ENCODE data around the gene SIL1.
"Not testable (repeated sequence)": the region's sequence is repeated elsewhere in the genome, so short reads cannot be mapped to it uniquely, and the experiment has no call there.

SIL1 gene

DNA sequence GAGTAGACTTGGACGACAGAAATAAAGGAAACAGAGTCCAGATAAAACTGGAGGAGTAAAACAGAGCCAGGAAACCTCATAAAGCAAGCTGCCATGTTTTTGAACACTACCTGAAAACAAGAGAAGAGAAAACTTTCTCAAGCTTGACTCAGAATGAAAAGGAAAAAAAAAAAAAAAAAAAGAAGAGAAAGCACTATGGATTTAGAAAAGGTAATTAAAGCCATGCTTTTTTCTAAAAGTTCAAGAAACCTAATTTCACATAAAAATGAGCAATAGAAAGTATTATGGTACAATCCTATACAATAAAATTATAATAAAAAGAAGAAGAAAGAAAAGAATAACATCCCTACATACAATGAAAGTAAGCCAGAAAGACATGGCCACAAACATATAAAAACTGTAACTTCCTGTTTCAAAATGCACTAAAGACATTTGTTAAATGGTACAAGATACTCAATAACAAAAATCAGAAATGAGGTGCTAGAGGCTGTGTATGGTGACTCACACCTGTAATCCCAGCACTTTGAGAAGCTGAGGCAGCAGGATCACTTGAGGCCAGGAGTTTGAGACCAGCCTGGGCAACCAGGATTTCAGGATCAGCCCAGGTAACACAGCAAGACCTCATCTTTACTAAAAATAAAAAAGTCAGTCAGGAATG lies 129.5 kb downstream of the SIL1 start:
- DNase-seq (ENCODE audit: low read depth in 2 of 2): no peak

DNA sequence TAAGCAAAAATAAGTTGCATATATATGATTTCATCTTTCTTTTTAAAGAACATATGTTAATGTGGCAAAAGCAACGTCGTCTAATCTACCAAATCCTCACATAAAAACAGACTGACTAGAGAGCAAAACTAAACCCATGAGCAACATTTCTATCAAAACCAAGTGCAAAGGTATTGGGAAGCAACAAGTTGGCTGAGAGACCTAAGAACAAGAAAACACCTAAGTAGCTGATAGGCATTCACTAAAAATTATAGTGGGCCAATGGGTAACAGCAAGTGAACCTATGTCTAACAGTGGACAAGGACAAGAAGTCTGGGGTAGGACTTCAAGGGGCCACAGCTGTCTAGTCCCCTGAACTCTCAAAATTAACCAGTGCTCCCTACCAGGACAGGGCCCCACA lies 130.1 kb downstream of the SIL1 start:
- no peak for DNase-seq (ENCODE audit: low read depth in 2 of 2)

GRCh38 chr5:139065306-139065705 lies 132.9 kb downstream of the SIL1 start:
- no peak for DNase-seq (ENCODE audit: low read depth in 2 of 2)

- no peak for DNase-seq (ENCODE audit: low read depth in 2 of 2)
Measured at GRCh38 chr5:139064613-139065012, 133.6 kb downstream of the SIL1 start.

- no peak for DNase-seq (ENCODE audit: low read depth in 2 of 2)
Measured at GRCh38 chr5:139063664-139064054, 134.5 kb downstream of the SIL1 start.

- no peak for DNase-seq (ENCODE audit: low read depth in 2 of 2)
Measured at GRCh38 chr5:139062910-139063663, 135.1 kb downstream of the SIL1 start.

DNA sequence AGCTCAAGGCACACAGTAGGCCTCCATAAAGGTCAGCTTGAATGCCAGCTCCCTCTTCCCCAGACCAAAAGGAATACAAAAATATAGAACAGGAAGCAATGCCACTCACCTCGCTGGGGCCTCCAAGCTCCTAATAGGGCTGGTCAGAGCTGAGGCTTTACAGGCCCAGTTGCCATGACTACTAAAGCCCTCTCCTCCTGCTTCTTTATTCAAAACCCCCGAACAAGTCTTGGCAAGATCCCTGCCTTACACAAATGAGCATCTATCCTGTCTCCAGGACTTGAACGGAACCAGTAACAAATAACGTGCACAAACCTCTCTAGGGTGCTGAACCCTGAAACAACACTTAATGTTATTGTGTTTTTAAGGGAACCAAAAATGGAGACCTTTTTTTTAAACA lies 136.3 kb downstream of the SIL1 start:
- DNase-seq (ENCODE audit: low read depth in 2 of 2): no peak

DNA sequence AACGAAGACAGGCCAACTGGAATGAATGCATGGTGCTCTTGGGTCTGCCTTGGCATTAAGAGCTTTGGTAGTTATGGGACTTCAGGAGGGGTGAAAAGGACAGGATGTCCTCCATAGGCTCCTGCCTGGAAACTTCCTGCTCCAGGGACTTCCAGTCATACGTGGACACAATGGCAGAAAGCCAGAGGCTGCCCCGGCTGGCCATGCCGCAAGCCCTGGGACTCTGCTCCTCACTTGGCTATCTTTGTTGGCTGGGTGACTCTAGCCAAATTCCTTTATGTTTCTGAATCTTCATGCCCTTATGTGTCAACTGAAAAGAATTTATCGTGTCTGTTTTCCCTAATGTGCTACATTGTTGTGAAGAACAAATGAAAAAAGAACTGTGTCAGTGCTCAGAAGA lies 136.9 kb downstream of the SIL1 start:
- DNase-seq (ENCODE audit: low read depth in 2 of 2): no peak

GRCh38 chr5:139058121-139058520 lies 140.0 kb downstream of the SIL1 start:
- no peak for DNase-seq (ENCODE audit: low read depth in 2 of 2)

GRCh38 chr5:139057045-139057939 lies 140.9 kb downstream of the SIL1 start:
- not testable (repeated sequence) for DNase-seq (ENCODE audit: low read depth in 2 of 2)

DNA sequence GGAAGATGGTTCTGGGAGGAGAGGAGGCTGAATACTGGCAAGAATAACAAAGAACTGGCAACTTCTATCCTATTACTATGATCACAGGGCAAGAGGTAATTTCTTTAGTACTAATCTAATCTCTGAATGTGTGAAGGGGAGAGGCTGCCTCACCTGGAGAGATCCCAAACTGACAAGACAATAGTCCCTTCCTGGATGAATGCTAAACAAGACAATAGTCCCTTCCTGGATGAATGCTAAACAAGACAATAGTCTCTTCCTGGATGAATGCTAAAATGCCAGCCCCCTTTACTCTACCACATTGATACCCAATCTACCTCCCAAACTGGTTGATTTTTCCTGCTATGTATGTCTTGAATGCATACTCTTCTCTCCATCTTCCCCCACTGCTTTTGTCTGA lies 145.2 kb downstream of the SIL1 start:
- DNase-seq (ENCODE audit: low read depth in 2 of 2): no peak

GRCh38 chr5:139051392-139051791 lies 146.8 kb downstream of the SIL1 start:
- DNase-seq (ENCODE audit: low read depth in 2 of 2): no peak

- no peak for DNase-seq (ENCODE audit: low read depth in 2 of 2)
Measured at GRCh38 chr5:139050432-139050831, 147.7 kb downstream of the SIL1 start.

GRCh38 chr5:139049780-139050179 lies 148.4 kb downstream of the SIL1 start:
- no peak for DNase-seq (ENCODE audit: low read depth in 2 of 2)

DNA sequence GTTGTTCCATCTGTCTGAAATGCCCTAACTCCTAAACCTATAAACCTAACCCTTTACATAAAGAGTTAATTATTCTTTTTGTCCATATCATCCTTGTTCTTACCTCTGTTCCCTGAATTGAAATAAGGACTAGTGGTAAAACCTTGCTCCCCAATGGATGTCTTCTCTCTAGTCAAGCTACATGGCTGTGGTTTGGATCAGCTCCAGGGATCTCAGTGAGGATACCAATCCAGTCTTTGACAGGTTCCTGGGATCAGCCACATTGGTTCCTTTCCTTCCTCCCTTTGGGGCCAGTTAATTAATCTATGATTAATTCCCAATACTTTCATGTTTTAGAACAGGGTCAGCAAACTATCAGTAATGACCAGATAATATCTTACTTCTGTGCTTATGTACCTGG lies 151.6 kb downstream of the SIL1 start:
- DNase-seq (ENCODE audit: low read depth in 2 of 2): no peak

- DNase-seq (ENCODE audit: low read depth in 2 of 2): no peak
Measured at GRCh38 chr5:139043157-139043905, 154.8 kb downstream of the SIL1 start.

- no peak for DNase-seq (ENCODE audit: low read depth in 2 of 2)
Measured at GRCh38 chr5:139040081-139040480, 158.1 kb downstream of the SIL1 start.

- DNase-seq (ENCODE audit: low read depth in 2 of 2): no peak
Measured at GRCh38 chr5:139038613-139039305, 159.4 kb downstream of the SIL1 start.

DNA sequence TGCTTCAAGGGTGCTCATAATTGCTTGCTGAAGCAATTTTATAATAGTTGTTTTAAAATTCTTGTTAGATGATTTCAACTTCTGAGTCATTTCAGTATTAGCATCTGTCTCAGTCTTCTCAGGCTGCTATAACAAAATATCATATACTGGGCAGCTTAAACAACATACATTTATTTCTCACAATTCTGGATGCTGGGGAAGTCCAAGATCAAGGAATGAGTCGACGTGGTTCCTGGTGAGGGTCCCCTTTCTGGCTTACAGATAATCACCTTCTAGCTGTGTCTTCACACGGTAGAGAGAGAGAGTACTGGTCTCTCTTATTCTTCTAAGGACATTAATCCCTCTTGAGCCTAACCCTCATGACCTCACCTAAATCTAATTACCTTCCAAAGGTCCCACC lies 160.4 kb downstream of the SIL1 start:
- DNase-seq (ENCODE audit: low read depth in 2 of 2): no peak

DNA sequence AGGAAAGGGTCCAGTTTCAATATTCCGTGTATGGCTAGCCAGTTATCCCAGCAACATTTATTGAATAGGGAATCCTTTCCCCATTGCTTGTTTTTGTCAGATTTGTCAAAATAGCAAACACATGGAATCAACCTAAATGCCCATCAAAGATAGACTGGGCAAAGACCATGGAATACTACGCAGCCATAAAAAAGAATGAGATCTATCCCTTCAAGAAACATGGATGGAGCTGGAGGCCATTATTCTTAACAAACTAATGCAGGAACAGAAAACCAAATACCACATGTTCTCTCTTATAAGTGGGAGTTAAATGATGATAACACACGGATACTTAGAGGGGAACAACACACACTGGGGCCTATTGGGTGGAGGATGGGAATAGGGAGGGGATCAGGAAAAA lies 161.8 kb downstream of the SIL1 start:
- not testable (repeated sequence) for DNase-seq (ENCODE audit: low read depth in 2 of 2)

DNA sequence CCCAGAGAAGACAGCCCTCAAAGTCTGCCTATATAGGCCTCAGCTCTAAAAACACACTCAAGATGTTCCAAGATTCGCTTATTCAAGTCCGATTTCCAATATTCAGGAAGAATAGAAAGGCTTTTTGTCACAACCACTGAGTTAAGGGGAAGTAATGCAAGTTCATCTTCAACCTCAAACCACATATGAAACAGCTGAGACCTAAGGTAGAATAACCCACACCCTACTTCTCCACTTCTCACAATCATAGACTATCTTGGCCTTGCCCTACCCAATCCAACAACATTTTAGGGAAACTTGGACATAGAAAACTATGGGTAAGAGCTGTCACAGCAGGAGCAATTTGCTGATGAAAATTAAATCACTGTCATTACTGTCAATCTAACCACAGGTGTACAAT lies 171.0 kb downstream of the SIL1 start:
- DNase-seq (ENCODE audit: low read depth in 2 of 2): no peak
